Mesothelial cell of epicardium (in vitro differentiated cells): ENCODE results near the gene ALDH3B1. TPM values are rescaled to one million over a fixed set of nuclear protein-coding genes. Genes with fewer than 3 reads are reported as not detected.

Experiments
- DNase-seq, 2 experiments: peaks; one replicate each; pipeline ENCODE4 v3.0.0; 2021; ENCODE audit warnings: low spot score in 2 of 2; ENCODE audit not compliant: unreplicated experiment in 2 of 2
- H3K27ac Mint-ChIP-seq: 2 replicates; pipeline ENCODE4 v1.8.0; 2021; ENCODE audit warnings: mixed read lengths
- H3K27me3 Mint-ChIP-seq: 2 replicates; pipeline ENCODE4 v1.8.0; 2021; ENCODE audit warnings: low read depth, mixed read lengths
- H3K36me3 Mint-ChIP-seq: 2 replicates; pipeline ENCODE4 v1.8.0; 2021; ENCODE audit warnings: mixed read lengths
- H3K4me1 Mint-ChIP-seq: 2 replicates; pipeline ENCODE4 v1.8.0; 2021; ENCODE audit warnings: mixed read lengths
- H3K4me3 Mint-ChIP-seq: 2 replicates; pipeline ENCODE4 v1.8.0; 2021; ENCODE audit warnings: mild to moderate bottlenecking, moderate library complexity, mixed read lengths
- H3K9me3 Mint-ChIP-seq: 2 replicates; pipeline ENCODE4 v1.8.0; 2021; ENCODE audit warnings: mixed read lengths
- CTCF ChIP-seq: fragments of 200-600 bp; sonication (generic); IDR thresholded peaks from one replicate; pipeline ENCODE4 v1.5.0; 2021; ENCODE audit warnings: antibody characterized with exemption; ENCODE audit not compliant: unreplicated experiment
- total RNA-seq: library from RNA; stranded (reverse); gene quantifications from 3 replicates; pipeline ENCODE4 v1.2.1, GENCODE V29; 2021

ALDH3B1 gene
- total RNA-seq, 1 donor from 2014 or later = 1.8 TPM

DNA sequence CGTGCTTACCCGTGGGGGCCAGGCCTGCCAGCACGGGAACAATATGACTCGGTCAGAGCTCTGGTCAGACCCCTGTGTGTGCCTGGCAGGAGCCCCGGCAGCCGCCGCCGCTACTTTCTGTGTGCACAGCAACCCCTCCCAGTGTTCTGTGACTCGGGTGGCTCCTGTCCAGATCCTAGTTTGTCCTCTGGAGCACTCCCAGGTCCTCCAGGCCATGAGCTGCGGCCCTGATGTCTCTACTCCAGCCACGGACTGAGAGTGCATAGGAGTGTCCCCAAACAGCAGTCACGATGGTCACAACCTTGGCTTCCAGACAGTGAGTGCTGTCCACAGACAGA is 23.6 kb downstream of the ALDH3B1 start:
- TF ChIP-seq CTCF = no peak
- H3K4me1 Mint-ChIP-seq = peaks cover 22% of the 10 kb centered on the region
- H3K27me3 Mint-ChIP-seq = no peaks in the 10 kb centered on the region
- no peak for DNase-seq
- H3K9me3 Mint-ChIP-seq = no peaks in the 10 kb centered on the region
- no peak overlapping the region for H3K27ac Mint-ChIP-seq
- H3K4me3 Mint-ChIP-seq = no peak overlapping the region
- peaks cover 4% of the 10 kb centered on the region for H3K36me3 Mint-ChIP-seq

GRCh38 chr11:68035266-68035876 is 25.2 kb downstream of the ALDH3B1 start:
- H3K9me3 Mint-ChIP-seq = no peaks in the 10 kb centered on the region
- H3K36me3 Mint-ChIP-seq = peaks cover 4% of the 10 kb centered on the region
- peaks cover 13% of the 10 kb centered on the region for H3K4me1 Mint-ChIP-seq

GRCh38 chr11:68036141-68036716 is 26.1 kb downstream of the ALDH3B1 start:
- TF ChIP-seq CTCF = no peak
- Mint-ChIP-seq H3K4me1 (peaks cover 11% of the 10 kb centered on the region), H3K27ac (no peak overlapping the region), H3K4me3 (no peak overlapping the region), H3K9me3 (no peaks in the 10 kb centered on the region), H3K36me3 (peaks cover 4% of the 10 kb centered on the region), H3K27me3 (no peaks in the 10 kb centered on the region)
- DNase-seq = no peak

More at GRCh38 chr11:68035266-68035876, 25.2 kb downstream of the ALDH3B1 start:
- no peaks in the 10 kb centered on the region for H3K27me3 Mint-ChIP-seq
- H3K27ac Mint-ChIP-seq = no peak overlapping the region
- TF ChIP-seq CTCF = no peak
- no peak overlapping the region for H3K4me3 Mint-ChIP-seq
- DNase-seq = no peak

DNA sequence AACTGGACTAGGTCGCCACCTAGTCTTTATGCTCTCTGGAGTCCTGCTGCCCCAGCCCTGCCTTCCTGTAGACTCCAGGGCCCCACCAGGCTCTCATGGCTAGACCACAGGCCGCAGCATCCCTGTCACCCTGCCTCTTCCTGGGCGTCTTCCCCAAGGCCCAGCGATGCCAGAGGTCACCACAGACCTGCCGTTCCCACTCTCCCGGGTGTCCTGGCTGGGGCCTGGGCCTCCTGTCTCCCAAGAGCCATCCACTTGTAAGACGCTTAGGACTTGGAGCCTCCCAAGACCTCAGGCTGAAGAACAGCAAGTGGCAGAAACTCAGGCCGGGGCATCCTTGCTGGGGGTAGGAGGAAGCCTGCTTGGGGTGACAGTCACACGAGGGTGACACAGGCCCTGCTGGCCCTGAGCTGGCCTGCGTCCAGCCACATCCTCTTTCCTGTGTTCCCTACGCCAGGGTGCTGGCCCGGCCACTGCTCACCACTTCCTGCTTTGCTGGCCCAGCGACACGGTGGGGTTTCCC is 26.7 kb downstream of the ALDH3B1 start:
- Mint-ChIP-seq H3K9me3 (no peaks in the 10 kb centered on the region), H3K27ac (no peak overlapping the region), H3K4me1 (peaks cover 7% of the 10 kb centered on the region), H3K27me3 (no peaks in the 10 kb centered on the region), H3K4me3 (no peak overlapping the region), H3K36me3 (peaks cover 4% of the 10 kb centered on the region)
- DNase-seq = no peak
- no peak for TF ChIP-seq CTCF

DNA sequence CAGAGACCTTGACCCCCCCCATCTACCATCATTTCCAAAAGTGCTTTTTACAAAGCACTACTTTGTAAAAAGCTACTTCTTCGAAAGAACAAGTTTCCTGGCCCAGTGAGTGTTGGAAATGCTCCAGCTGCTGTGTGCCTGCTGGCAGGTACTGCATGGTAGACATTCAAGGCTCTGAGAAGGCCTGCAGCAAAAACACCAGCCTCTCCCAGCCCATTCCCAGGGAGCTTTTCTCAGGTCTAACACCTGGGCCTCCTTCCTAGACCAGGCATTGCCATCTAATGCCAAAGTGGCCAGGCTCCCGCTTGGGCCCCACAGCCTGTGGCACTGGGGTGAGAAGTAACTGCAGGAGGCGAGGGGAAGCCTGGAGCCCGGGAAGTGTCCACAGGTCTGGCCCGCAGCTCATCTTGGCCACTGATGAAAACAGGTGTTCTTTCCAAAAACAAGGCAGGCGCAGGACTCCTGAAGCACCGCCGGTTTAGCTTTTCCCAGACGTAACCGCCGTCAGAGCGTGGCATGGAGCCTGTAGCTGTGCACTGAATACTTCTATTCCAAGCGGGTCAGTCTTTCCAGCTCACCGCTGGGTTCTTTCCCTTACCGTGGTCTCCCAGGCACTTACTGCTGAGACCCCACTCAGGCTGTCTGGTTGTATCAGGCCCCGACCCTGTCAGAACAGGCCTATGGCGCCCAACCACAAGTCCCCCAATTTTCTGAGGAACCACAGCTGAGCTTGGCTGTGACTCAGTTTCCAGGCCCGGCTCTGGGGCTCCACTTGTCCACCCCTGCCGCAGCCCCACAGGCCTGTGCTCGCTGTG is 27.5 kb downstream of the ALDH3B1 start:
- DNase-seq = no peak
- H3K36me3 Mint-ChIP-seq = peaks cover 4% of the 10 kb centered on the region
- H3K27me3 Mint-ChIP-seq = no peaks in the 10 kb centered on the region
- TF ChIP-seq CTCF = no peak
- H3K27ac Mint-ChIP-seq = no peak overlapping the region
- no peaks in the 10 kb centered on the region for H3K9me3 Mint-ChIP-seq
- H3K4me1 Mint-ChIP-seq = peaks cover 8% of the 10 kb centered on the region
- H3K4me3 Mint-ChIP-seq = no peak overlapping the region
